Esophagus squamous epithelium (tissue), 5 donors: Measurements from ENCODE around the gene CAPZB. TPM values are rescaled to one million over a fixed set of nuclear protein-coding genes. Genes with fewer than 3 reads are reported as not detected.

Experiments used
- DNase-seq: peaks from one replicate; lab custom pipeline; 2025; lab: John Stamatoyannopoulos, UW
- H3K27ac ChIP-seq, 4 donors: fragments of 200-600 bp; sonication (generic); one replicate each; pipeline ENCODE4 v1.5.1; 2016 to 2019; ENCODE audit warnings: mild to moderate bottlenecking in 1 of 4
- H3K27me3 ChIP-seq, 4 donors: fragments of 200-600 bp; sonication (generic); 1 replicate in 3 of 4; 2 replicates in 1 of 4; pipeline versions ENCODE4 v1.5.1 to v1.6.0; 2017 to 2021; ENCODE audit warnings: antibody characterized with exemption in 1 of 4
- H3K36me3 ChIP-seq, 3 donors: fragments of 200-600 bp; sonication (generic); one replicate each; pipeline ENCODE4 v1.5.1; 2016 to 2019
- H3K4me1 ChIP-seq, 3 donors: fragments of 200-600 bp; sonication (generic); one replicate each; pipeline ENCODE4 v1.5.1; 2017 to 2019
- H3K4me3 ChIP-seq, 4 donors: fragments of 200-600 bp; sonication (generic); 1 replicate in 3 of 4; 2 replicates in 1 of 4; pipeline ENCODE4 v1.5.1; 2016 to 2019; ENCODE audit warnings: mild to moderate bottlenecking in 2 of 4, moderate library complexity in 1 of 4
- H3K9me3 ChIP-seq, 3 donors: fragments of 200-600 bp; sonication (generic); one replicate each; pipeline ENCODE4 v1.5.1; 2016 to 2019
- CTCF ChIP-seq, 6 experiments: fragments of 450-650 bp in 4 of 6; fragments of 200-600 bp in 2 of 6; sonication (generic) in 2 of 6; IDR thresholded peaks; one replicate each; pipeline ENCODE4 v1.5.1; 2016 to 2019; ENCODE audit warnings: antibody characterized with exemption in 6 of 6, mild to moderate bottlenecking in 4 of 6, moderate library complexity in 4 of 6
- POLR2A ChIP-seq, 4 donors: fragments of 450-650 bp; IDR thresholded peaks; one replicate each; pipeline ENCODE4 v1.6.1; 2017; ENCODE audit warnings: antibody characterized with exemption in 4 of 4, mild to moderate bottlenecking in 4 of 4, moderate library complexity in 3 of 4
- WGBS, 2 donors: methylation state at CpG; one replicate each; pipeline ENCODE4 v1.1.5; 2018; 5-methylcytosine and 5-hydroxymethylcytosine counted together
- intact Hi-C: fragments of 100-400 bp; cut with DNase I; formaldehyde crosslinking; loops from one replicate; pipeline ENCODE4 v1.15.0; 2022
- total RNA-seq, 4 donors: library from RNA; depleted of rRNA; stranded (reverse); fragments of >200 nt; gene quantifications; one replicate each; pipeline ENCODE4 v1.1.0, GENCODE V29; 2016
- donor health status: DM: yes; HTN: yes; CAD: no.

CAPZB gene
- total RNA-seq, 4 donors from 2014 or later = 89.4 to 146 (median 126) TPM

- Histone ChIP-seq H3K4me1 (peaks cover 51 to 100% (median 85%) of the 10 kb centered on the region in 3 donors), H3K36me3 (peaks cover 0 to 55% (median 0%) of the 10 kb centered on the region in 3 donors), H3K27me3 (no peaks in the 10 kb centered on the region), H3K9me3 (no peaks in the 10 kb centered on the region), H3K27ac (peak overlapping the region; percentile 38 to 87 (median 74)), H3K4me3 (peak overlapping the region in 2 of 4 donors; percentile 15 to 34)
- WGBS, 2 donors = 64 to 66% methylated on average over 7 to 8 of the region's 11 CpGs
- intact Hi-C loops = no loop called here
- TF ChIP-seq POLR2A (IDR thresholded peaks at IDR 0.05) = peak in 2 of 4 donors; percentile 41
- no peak for TF ChIP-seq CTCF (IDR thresholded peaks at IDR 0.05)
- no peak for DNase-seq
These were observed 7.8 kb downstream of the CAPZB start for GRCh38 chr1:19477284-19478249.

GRCh38 chr1:19476450-19477190 is 8.7 kb downstream of the CAPZB start:
- Histone ChIP-seq H3K27ac (peak overlapping the region; percentile 38 to 87 (median 74)), H3K36me3 (peaks cover 0 to 58% (median 0%) of the 10 kb centered on the region in 3 donors), H3K4me3 (peak overlapping the region in 2 of 4 donors; percentile 15 to 34), H3K27me3 (no peaks in the 10 kb centered on the region), H3K9me3 (no peaks in the 10 kb centered on the region), H3K4me1 (peaks cover 51 to 100% (median 84%) of the 10 kb centered on the region in 3 donors)
- DNase-seq = no peak
- TF ChIP-seq POLR2A (IDR thresholded peaks at IDR 0.05) (peak in 1 of 4 donors; percentile 47), CTCF (IDR thresholded peaks at IDR 0.05) (no peak)
- WGBS, 2 donors = 42 to 43% methylated on average over 8 of the region's 12 CpGs
- intact Hi-C loops = no loop called here

GRCh38 chr1:19475296-19475695 is 10.0 kb downstream of the CAPZB start:
- peaks cover 0 to 66% (median 0%) of the 10 kb centered on the region in 3 donors for H3K36me3 ChIP-seq
- DNase-seq = no peak
- 100% methylated on average over 2 of the region's 11 CpGs; no CpG with 5 or more reads in 1 of the 2 donors for WGBS, 2 donors
- peaks cover 49 to 100% (median 77%) of the 10 kb centered on the region in 3 donors for H3K4me1 ChIP-seq
- H3K9me3 ChIP-seq = no peaks in the 10 kb centered on the region
- H3K27ac ChIP-seq = peak overlapping the region in 3 of 4 donors; percentile 70 to 87 (median 77)
- TF ChIP-seq CTCF (IDR thresholded peaks at IDR 0.05) (no peak), POLR2A (IDR thresholded peaks at IDR 0.05) (no peak)
- no peaks in the 10 kb centered on the region for H3K27me3 ChIP-seq
- intact Hi-C loops = no loop called here
- no peak overlapping the region for H3K4me3 ChIP-seq

- no peaks in the 10 kb centered on the region for H3K27me3 ChIP-seq
- H3K36me3 ChIP-seq = peaks cover 0 to 53% (median 0%) of the 10 kb centered on the region in 3 donors
- H3K4me1 ChIP-seq = peaks cover 44 to 100% (median 78%) of the 10 kb centered on the region in 3 donors
- no peak for TF ChIP-seq POLR2A (IDR thresholded peaks at IDR 0.05)
- no peak for TF ChIP-seq CTCF (IDR thresholded peaks at IDR 0.05)
- intact Hi-C loops = no loop called here
- no peak overlapping the region for H3K4me3 ChIP-seq
- 48 to 49% methylated on average over 5 of the region's 5 CpGs for WGBS, 2 donors
- H3K9me3 ChIP-seq = no peaks in the 10 kb centered on the region
- DNase-seq = no peak
- H3K27ac ChIP-seq = peak overlapping the region in 3 of 4 donors; percentile 36 to 65 (median 48)
These were observed 13.2 kb downstream of the CAPZB start for GRCh38 chr1:19472174-19472573.
